GM12878 (cell line): ENCODE data around the gene PDSS2. TPM values are rescaled to one million over a fixed set of nuclear protein-coding genes. Genes with fewer than 3 reads are reported as not detected.

ENCODE experiments used
- ATAC-seq: fragments of 200-7000 bp; cut with Tn5 transposase; 3 replicates; pipeline ENCODE4 v1.9.1; 2020; ENCODE audit warnings: mild to moderate bottlenecking, moderate library complexity
- BruUV-seq: library from RNA; stranded (reverse); fragments of 400-500 nt; replicated peaks from 2 replicates; lab custom pipeline; 2021; lab: Mats Ljungman, UMichigan
- CTCF ChIA-PET: fragments of 300-600 bp; sonication (Branson Sonifier 250); formaldehyde crosslinking; extraction: SDS; loops from one replicate; lab custom pipeline; 2021; ENCODE audit warnings: inconsistent platforms; lab: Yijun Ruan, JAX
- POLR2A ChIA-PET: fragments of 350-600 bp; formaldehyde crosslinking; extraction: SDS; loops from one replicate; lab custom pipeline; 2021; ENCODE audit warnings: inconsistent platforms; lab: Charles Lee
- RAD21 ChIA-PET: fragments of 300-600 bp; sonication (Branson Sonifier 250); formaldehyde crosslinking; loops from one replicate; lab custom pipeline; 2023; ENCODE audit warnings: antibody characterized with exemption; ENCODE audit not compliant: unreplicated experiment; lab: Charles Lee
- SMC1A ChIA-PET: fragments of 300-600 bp; sonication (Branson Sonifier 250); formaldehyde crosslinking; loops from one replicate; lab custom pipeline; 2023; ENCODE audit not compliant: unreplicated experiment, uncharacterized antibody; lab: Charles Lee
- DNase-seq: peaks from one replicate; pipeline ENCODE4 v3.0.0-alpha.2; 2011; ENCODE audit warnings: low read depth, low spot score
- FAIRE-seq: peaks from 3 replicates; lab custom pipeline; 2011; peaks lifted over from hg19 to GRCh38; lab: Jason Lieb, UNC
- H2AFZ ChIP-seq: 2 replicates; pipeline ENCODE4 v1.6.0; 2011; ENCODE audit warnings: low read depth, low read length, control low read depth; ENCODE audit not compliant: control insufficient read depth
- H3K27ac ChIP-seq: 2 replicates; pipeline ENCODE4 v1.5.1; 2011; ENCODE audit warnings: control low read depth; ENCODE audit not compliant: control insufficient read depth, insufficient read depth
- H3K27me3 ChIP-seq, 2 experiments: replicated peaks in 1 of 2; 2 replicates each; pipeline versions ENCODE4 v1.6.0 to v1.6.1; 2011; ENCODE audit warnings: low read length in 1 of 2; ENCODE audit not compliant: control insufficient read depth in 2 of 2, insufficient read depth in 2 of 2
- H3K36me3 ChIP-seq, 2 experiments: 2 replicates each; pipeline ENCODE4 v1.5.1; 2011; ENCODE audit warnings: low read length in 1 of 2; ENCODE audit not compliant: control insufficient read depth in 2 of 2, insufficient read depth in 2 of 2
- H3K4me1 ChIP-seq: 2 replicates; pipeline ENCODE4 v1.6.1; 2011; ENCODE audit warnings: mild to moderate bottlenecking, low read length, moderate library complexity, mixed read lengths; ENCODE audit not compliant: control insufficient read depth, insufficient read depth
- H3K4me2 ChIP-seq: 2 replicates; pipeline ENCODE4 v1.6.0; 2011; ENCODE audit warnings: control low read depth; ENCODE audit not compliant: control insufficient read depth, insufficient read depth
- H3K4me3 ChIP-seq: fragments of 200-600 bp; sonication (generic); 2 replicates; pipeline ENCODE4 v1.5.1; 2016
- H3K79me2 ChIP-seq: 2 replicates; pipeline ENCODE4 v1.6.0; 2011; ENCODE audit warnings: low read length; ENCODE audit not compliant: control insufficient read depth, insufficient read depth
- H3K9ac ChIP-seq: 2 replicates; pipeline ENCODE4 v1.8.0; 2011; ENCODE audit warnings: low read length, control low read depth, mixed read lengths; ENCODE audit not compliant: control insufficient read depth, insufficient read depth
- H3K9me3 ChIP-seq: replicated peaks from 3 replicates; pipeline ENCODE4 v1.5.1; 2011; ENCODE audit warnings: mild to moderate bottlenecking, low read length; ENCODE audit not compliant: control insufficient read depth, insufficient read depth
- H4K20me1 ChIP-seq: 2 replicates; pipeline ENCODE4 v1.6.0; 2011; ENCODE audit not compliant: control insufficient read depth, insufficient read depth
- CBFB ChIP-seq: IDR thresholded peaks from 2 replicates; pipeline ENCODE4 v1.6.1; 2016; ENCODE audit warnings: antibody characterized with exemption, low read depth
- ETV6 ChIP-seq, 2 experiments: fragments of 450-650 bp in 1 of 2; IDR thresholded peaks in 1 of 2; conservative IDR thresholded peaks in 1 of 2; 2 replicates each; pipeline ENCODE4 v1.6.1; 2014; ENCODE audit warnings: antibody characterized with exemption in 1 of 2, borderline replicate concordance in 1 of 2, low read depth in 1 of 2, mild to moderate bottlenecking in 1 of 2, moderate library complexity in 1 of 2
- EZH2 ChIP-seq: IDR thresholded peaks from 2 replicates; pipeline ENCODE4 v1.6.1; 2012; ENCODE audit warnings: low read depth, mild to moderate bottlenecking, control low read depth, inconsistent platforms, low read length, borderline replicate concordance; ENCODE audit not compliant: control insufficient read depth
- FOXK2 ChIP-seq: fragments of 450-650 bp; IDR thresholded peaks from 2 replicates; pipeline ENCODE4 v1.6.1; 2017; ENCODE audit warnings: mild to moderate bottlenecking, moderate library complexity
- JUND ChIP-seq: IDR thresholded peaks from 2 replicates; pipeline ENCODE4 v1.6.1; 2012; ENCODE audit warnings: low read depth, mild to moderate bottlenecking, low read length, improper control_type of control experiment, moderate library complexity
- MXI1 ChIP-seq: fragments of 150-350 bp; IDR thresholded peaks from 2 replicates; pipeline ENCODE4 v1.6.1; 2011; ENCODE audit warnings: low read depth, mild to moderate bottlenecking, inconsistent platforms, low read length, improper control_type of control experiment
- NFIC ChIP-seq: IDR thresholded peaks from 2 replicates; pipeline ENCODE4 v1.6.1; 2012; ENCODE audit warnings: low read depth, mild to moderate bottlenecking, inconsistent platforms, low read length, moderate library complexity
- PKNOX1 ChIP-seq: fragments of 450-650 bp; IDR thresholded peaks from 2 replicates; pipeline ENCODE4 v1.6.1; 2016; ENCODE audit warnings: mild to moderate bottlenecking
- POLR2A ChIP-seq: IDR thresholded peaks from 2 replicates; pipeline ENCODE4 v1.6.1; 2011; ENCODE audit warnings: low read depth, mild to moderate bottlenecking, low read length
- RAD51 ChIP-seq: fragments of 450-650 bp; IDR thresholded peaks from 2 replicates; pipeline ENCODE4 v1.6.1; 2016; ENCODE audit warnings: moderate library complexity, mild to moderate bottlenecking, inconsistent platforms
- TCF7 ChIP-seq: IDR thresholded peaks from 2 replicates; pipeline ENCODE4 v1.6.1; 2014; ENCODE audit warnings: antibody characterized with exemption, borderline replicate concordance
- YBX1 ChIP-seq: fragments of 450-650 bp; IDR thresholded peaks from 2 replicates; pipeline ENCODE4 v1.6.1; 2016; ENCODE audit warnings: antibody characterized with exemption
- ZBTB4 ChIP-seq: fragments of 450-650 bp; formaldehyde crosslinking; IDR thresholded peaks from 2 replicates; pipeline ENCODE4 v1.4.0; 2022; ENCODE audit warnings: mild to moderate bottlenecking, moderate library complexity
- ZNF24 ChIP-seq: fragments of 450-650 bp; IDR thresholded peaks from 2 replicates; pipeline ENCODE4 v1.6.1; 2017; ENCODE audit warnings: antibody characterized with exemption, mild to moderate bottlenecking
- ZNF384 ChIP-seq: IDR thresholded peaks from 2 replicates; pipeline ENCODE4 v1.6.1; 2012; ENCODE audit warnings: low read depth, mild to moderate bottlenecking, low read length, improper control_type of control experiment, borderline replicate concordance
- WGBS: methylation state at CpG from one replicate; pipeline ENCODE4 v1.1.6; 2016; ENCODE audit warnings: low lambda C conversion rate; ENCODE audit not compliant: insufficient replicate concordance, insufficient coverage; ENCODE audit errors: missing lambda C conversion rate; 5-methylcytosine and 5-hydroxymethylcytosine counted together
- in situ Hi-C: fragments of 300-500 bp; cut with MboI; formaldehyde crosslinking; loops from 9 replicates; pipeline ENCODE4 v1.14.3; 2018; ENCODE audit warnings: mixed read lengths
- intact Hi-C: fragments of 100-400 bp; cut with micrococcal nuclease; formaldehyde crosslinking; loops from one replicate; pipeline ENCODE4 v1.14.2; 2022; ENCODE audit not compliant: unreplicated experiment
- polyA plus RNA-seq, 11 experiments: library from polyadenylated mRNA; depleted of rRNA in 4 of 11; unstranded in 6 of 11; stranded (reverse) in 5 of 11; fragments of >200 nt; fragmentation: Nextera tagmentation in 4 of 11; fragmentation: Illumina TruSeq in 1 of 11; extraction: Ambion mirVana in 4 of 11; extraction: Trizol in 1 of 11; gene quantifications; 1 replicate in 1 of 11; 2 replicates in 10 of 11; pipeline versions ENCODE4 v1.2.1 to v1.2.3, GENCODE V29; 2011 to 2016; ENCODE audit warnings: inconsistent platforms in 2 of 11, missing spikeins in 2 of 11, low read depth in 1 of 11
- total RNA-seq, 4 experiments: library from RNA; depleted of rRNA in 3 of 4; stranded (reverse); fragments of >200 nt in 3 of 4; fragmentation: Illumina TruSeq in 1 of 4; extraction: Trizol in 1 of 4; gene quantifications; 2 replicates each; pipeline versions ENCODE4 v1.2.1 to v1.2.3, GENCODE V29; 2013 to 2021
- TF ChIP-seq, protein P1 (sequence below): IDR thresholded peaks from 2 replicates; pipeline ENCODE4 v1.6.1; 2012; ENCODE audit warnings: low read depth, low read length, improper control_type of control experiment
- TF ChIP-seq, protein P2 (sequence below): IDR thresholded peaks from 2 replicates; pipeline ENCODE4 v1.6.1; 2012; ENCODE audit warnings: mild to moderate bottlenecking, low read depth, low read length

PDSS2 gene
- total and polyA plus RNA-seq, 10 of the 15 experiments (the other 5 are each of a cell fraction or from before 2014, with no cell fraction given) = 7.7 to 15.5 (median 9.6) TPM

GRCh38 chr6:107402533-107402932, 56.8 kb downstream of the PDSS2 start:
- intact Hi-C loops (no loop called here), in situ Hi-C loops (no loop called here)
- no peaks in the 10 kb centered on the region; a peak in 1 of 4 replicates for H3K36me3 ChIP-seq
- H3K79me2 ChIP-seq = no peaks in the 10 kb centered on the region
- no peak overlapping the region for H3K4me3 ChIP-seq
- no peak for ATAC-seq
- DNase-seq = no peak
- no peak for TF ChIP-seq JUND
- no peak for TF ChIP-seq MXI1
- TF ChIP-seq PKNOX1 = no peak
- TF ChIP-seq, protein P1, sequence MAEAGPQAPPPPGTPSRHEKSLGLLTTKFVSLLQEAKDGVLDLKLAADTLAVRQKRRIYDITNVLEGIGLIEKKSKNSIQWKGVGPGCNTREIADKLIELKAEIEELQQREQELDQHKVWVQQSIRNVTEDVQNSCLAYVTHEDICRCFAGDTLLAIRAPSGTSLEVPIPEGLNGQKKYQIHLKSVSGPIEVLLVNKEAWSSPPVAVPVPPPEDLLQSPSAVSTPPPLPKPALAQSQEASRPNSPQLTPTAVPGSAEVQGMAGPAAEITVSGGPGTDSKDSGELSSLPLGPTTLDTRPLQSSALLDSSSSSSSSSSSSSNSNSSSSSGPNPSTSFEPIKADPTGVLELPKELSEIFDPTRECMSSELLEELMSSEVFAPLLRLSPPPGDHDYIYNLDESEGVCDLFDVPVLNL = no peak
- no peak for TF ChIP-seq NFIC
- no peak for TF ChIP-seq ZBTB4 (CRISPR knock-in tag)
- TF ChIP-seq ZNF24 = no peak
- no peak for TF ChIP-seq RAD51
- no peak for TF ChIP-seq EZH2
- no peak for TF ChIP-seq ETV6 (conservative IDR thresholded peaks at IDR 0.05 in 1 of 2, IDR thresholded peaks at IDR 0.05 in 1 of 2; ENCODE audit: borderline replicate concordance in 1 of 2, low read depth in 1 of 2)
- no peak for TF ChIP-seq CBFB
- no peak for TF ChIP-seq TCF7
- no peak for TF ChIP-seq FOXK2
- TF ChIP-seq POLR2A = no peak
- TF ChIP-seq YBX1 = no peak
- TF ChIP-seq ZNF384 = no peak
- TF ChIP-seq, protein P2, sequence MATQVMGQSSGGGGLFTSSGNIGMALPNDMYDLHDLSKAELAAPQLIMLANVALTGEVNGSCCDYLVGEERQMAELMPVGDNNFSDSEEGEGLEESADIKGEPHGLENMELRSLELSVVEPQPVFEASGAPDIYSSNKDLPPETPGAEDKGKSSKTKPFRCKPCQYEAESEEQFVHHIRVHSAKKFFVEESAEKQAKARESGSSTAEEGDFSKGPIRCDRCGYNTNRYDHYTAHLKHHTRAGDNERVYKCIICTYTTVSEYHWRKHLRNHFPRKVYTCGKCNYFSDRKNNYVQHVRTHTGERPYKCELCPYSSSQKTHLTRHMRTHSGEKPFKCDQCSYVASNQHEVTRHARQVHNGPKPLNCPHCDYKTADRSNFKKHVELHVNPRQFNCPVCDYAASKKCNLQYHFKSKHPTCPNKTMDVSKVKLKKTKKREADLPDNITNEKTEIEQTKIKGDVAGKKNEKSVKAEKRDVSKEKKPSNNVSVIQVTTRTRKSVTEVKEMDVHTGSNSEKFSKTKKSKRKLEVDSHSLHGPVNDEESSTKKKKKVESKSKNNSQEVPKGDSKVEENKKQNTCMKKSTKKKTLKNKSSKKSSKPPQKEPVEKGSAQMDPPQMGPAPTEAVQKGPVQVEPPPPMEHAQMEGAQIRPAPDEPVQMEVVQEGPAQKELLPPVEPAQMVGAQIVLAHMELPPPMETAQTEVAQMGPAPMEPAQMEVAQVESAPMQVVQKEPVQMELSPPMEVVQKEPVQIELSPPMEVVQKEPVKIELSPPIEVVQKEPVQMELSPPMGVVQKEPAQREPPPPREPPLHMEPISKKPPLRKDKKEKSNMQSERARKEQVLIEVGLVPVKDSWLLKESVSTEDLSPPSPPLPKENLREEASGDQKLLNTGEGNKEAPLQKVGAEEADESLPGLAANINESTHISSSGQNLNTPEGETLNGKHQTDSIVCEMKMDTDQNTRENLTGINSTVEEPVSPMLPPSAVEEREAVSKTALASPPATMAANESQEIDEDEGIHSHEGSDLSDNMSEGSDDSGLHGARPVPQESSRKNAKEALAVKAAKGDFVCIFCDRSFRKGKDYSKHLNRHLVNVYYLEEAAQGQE = no peak
- H3K9ac ChIP-seq = no peak overlapping the region
- ChIA-PET POLR2A (no interaction called here), CTCF (no interaction called here), RAD21 (interaction anchor here (0.7 kb wide), 1 partner anchor 21 kb away, joined by 3 read pairs; no protein-coding TSS in a partner anchor), SMC1A (no interaction called here)
- no peak overlapping the region for H3K27ac ChIP-seq
- WGBS = 54% methylated on average over 1 of the region's 1 CpG
- FAIRE-seq = no peak
- no peak overlapping the region for H2AFZ ChIP-seq
- no peak overlapping the region for H3K4me2 ChIP-seq
- H3K4me1 ChIP-seq = no peaks in the 10 kb centered on the region
- H3K27me3 ChIP-seq = no peaks in the 10 kb centered on the region
- BruUV-seq = no TSS peak
- H3K9me3 ChIP-seq = peaks cover 5% of the 10 kb centered on the region; the same call in 1 of the 3 replicates
- no peaks in the 10 kb centered on the region for H4K20me1 ChIP-seq
